Stimulated activated naive CD4-positive, alpha-beta T cell treated with Interleukin-2 at 50 U/mL for 16 hours (primary cell): ENCODE measurements around the gene CDC20B.

Source experiments
- DNase-seq: peaks from one replicate; lab custom pipeline; 2025; lab: John Stamatoyannopoulos, UW

CDC20B gene, protein sequence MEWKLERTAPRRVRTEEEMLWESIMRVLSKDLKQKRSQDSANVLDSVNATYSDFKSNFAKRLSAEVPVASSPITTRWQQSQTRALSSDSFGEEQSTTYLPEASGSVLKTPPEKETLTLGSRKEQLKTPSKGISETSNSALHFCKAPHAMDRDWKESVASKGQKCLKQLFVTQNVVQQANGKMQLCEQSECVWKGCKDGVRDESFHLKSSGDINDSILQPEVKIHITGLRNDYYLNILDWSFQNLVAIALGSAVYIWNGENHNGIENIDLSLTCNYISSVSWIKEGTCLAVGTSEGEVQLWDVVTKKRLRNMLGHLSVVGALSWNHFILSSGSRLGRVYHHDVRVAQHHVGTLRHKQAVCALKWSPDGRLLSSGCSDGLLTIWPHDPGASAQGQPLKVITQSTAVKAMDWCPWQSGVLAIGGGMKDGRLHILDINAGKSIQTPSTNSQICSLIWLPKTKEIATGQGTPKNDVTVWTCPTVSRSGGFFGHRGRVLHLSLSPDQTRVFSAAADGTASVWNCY

DNA sequence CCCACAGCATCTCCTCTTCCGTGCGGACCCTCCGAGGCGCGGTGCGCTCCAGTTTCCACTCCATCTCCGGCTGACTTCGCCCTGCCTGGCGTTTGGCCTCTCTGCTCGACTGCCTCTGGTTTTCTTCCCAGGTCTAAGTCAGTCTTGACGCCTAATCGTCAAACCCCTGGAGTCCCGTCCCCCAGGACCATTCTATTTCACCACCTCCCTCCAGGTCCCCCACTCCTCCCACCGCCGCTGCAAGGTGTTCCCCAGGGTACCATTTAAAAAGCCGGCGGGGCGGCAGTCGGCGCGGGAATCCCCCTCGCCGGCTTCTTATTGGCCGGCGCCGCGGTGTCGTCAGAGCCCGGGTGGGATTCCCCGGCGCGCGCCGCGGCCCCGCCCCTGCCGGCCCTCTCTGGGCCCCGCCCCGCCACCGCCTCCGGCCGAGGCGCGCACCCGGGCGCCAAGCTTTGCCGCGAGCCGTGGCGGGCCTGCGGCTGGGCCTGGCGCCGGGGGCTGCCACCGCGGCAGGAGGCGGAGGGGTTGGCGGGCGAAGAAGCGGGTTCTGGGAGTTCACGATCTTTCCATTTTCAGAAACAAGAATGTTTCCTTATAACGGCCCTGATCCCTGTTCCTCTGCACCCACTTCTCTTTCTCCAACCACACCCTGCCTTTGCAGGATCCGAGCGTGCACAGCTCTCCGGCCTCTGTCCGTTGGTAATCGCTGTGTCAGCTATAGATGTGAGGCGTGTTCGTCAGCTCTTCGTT is at the start of gene CDC20B:
Gene CDC20B, minus strand, starts transcription at position 241 of the 750 bp plus-strand sequence. Its CDS starts 177 bp downstream, at position 64.
- DNase-seq: peak; percentile 70

DNA sequence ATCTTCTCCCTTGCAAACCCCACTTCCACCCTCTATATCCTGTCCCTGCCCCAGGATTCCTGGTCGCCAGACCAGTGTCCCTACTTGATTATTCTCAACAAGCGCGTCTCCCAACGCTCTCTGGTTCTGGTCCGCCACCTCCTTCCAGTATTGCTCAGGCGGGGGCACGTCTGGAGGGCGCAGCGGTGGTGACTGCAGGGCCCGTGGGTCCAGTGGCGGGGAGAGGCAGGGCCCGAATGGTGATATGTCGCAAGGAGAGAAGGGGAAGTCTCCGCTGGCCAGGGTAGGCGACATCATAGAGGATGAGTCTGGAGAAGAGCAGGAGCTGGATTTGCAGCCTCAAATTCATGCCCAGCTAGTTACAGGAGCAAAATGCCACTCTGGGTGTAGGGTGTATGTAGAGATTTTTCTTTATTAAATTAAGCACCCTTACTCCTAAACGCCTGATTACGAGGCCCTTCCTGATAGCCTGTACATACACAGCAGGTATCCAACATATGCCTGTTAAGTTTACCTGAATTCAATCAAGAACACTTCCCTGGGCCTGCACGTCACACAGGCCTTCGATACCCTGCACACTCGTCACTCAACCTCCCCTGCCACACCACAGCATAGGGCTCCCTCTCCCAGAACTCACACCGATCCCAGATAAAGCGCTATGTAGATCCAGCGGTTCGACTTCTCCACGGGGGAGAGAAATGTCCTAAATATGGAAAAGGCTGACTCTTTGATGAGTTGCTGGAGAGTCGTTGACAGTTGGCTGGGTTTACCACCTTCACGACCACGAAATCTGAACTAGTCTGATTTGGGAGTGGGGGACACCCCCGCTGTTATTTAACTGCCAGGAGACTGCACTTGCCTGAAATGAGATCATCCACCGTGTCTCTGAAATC is 49.4 kb upstream of the CDC20B start:
- no peak for DNase-seq

DNA sequence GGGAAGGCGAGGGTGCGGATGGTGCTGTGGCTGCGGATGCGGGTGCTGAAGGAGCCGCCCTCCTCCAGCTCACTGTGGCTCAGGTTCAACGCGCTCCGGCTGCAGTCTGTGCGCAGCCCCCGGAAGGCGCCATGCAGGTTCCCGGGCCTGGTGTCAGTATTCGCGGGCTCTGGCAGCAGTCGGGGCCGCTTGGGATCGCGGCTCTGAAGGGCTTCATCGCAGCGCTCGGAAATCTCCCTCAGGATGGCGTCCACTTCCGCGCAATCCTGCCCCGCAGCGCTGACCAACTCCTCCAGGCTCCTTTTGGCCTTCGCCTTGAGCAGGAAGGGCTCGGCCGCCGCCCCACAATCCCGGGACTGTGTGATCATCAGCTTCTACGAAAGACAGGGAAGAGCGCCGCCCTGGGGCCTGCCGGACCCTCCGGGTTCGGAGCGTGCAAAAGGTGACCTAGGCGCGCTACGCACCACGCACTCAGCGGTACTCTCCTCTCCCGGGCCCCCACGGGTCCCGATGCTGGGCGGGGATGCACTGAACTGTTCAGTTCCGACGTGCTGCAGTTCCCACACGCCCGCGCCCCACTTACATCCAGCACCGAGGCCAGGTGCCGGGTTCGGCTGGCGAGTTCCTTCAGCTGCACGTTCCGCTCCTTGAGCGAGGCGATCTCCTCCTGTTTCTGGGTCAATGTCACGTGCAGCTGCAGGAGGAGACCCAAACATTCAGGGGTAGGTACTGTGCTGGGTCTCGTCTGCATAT is 47.6 kb upstream of the CDC20B start:
- DNase-seq: no peak

DNA sequence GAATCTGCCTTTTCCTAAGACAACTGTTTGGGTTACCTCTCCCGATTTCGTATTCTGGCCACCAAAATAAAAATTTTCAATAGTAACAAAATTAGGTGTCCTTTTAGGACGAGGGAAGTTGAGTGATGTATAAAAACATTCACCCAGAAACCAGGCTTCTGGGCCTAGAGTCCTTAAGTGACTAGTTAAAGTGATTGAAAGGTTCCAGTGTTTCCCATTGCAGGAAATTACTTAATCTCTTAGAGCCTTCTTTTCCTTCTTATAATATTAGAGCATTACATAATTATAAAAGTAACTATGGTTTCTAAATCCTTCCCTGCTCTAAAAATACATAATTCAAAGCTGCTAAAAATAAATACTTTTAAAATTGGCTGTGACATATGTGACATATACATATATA is 46.8 kb upstream of the CDC20B start:
- DNase-seq: no peak

DNA sequence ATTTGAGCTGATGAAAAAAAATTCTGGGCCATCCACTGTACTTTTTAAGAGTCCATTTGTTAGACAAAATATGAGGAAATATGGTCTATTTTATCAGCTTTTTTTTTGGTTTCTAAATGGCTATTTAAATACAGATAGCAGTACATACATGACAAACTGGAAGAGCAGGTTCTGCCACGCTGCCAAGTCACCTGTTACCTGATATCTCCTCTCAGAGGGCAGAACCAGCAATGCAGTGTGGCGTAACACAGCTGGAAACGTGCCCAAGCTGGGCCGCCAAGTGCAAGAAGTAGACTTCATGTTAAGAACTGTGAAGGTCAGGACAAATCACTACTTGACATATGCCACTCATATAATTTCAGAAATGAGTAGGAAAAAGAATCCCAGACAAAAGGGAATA is 46.0 kb upstream of the CDC20B start:
- DNase-seq: no peak

DNA sequence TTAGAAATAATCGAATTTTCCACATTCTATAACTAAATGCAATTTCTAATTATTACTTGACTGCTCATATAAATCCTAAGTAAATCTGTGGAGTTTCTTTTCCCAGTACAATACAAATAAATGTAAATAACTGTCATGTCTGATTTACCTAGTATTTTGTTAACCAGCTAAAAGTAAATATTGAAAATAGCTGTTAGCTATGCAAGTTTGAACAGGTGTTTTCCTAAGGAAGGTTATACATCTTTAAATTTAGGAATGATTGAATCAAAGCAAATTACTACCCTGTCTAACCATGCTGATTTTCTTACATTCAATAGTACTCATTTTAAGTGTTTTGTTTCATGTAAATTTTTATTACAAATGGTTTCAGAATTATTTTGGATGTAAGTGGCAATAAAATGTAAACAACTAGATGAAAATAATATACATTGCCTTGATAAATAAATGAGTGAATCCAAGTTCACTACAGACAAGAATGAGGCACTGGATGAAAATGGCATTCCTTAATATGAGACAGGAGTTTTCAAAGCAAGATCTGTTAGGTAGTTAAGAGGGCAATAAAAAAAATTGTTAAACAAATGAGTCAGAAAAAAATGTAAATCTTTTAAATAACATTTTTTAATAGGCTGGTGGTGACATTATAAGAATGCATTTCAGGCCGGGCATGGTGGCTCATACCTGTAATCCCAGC is 38.4 kb upstream of the CDC20B start:
- no peak for DNase-seq

DNA sequence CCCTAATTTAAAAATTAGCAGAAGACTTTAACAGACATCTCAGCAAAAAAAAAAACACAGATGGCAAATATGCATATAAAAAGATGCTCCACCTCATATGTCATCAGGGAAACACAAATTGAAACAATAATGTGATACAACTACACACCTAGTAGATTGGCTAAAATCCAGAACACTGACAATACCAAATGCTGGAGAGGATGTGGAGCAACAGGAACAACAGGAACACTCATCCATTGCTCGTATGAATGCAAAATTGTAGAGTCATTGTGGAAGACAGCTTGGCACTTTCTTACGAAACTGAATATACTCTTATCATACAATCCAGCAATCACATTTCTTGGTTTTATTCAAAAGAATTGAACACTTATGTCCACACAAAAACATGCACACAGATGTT is 32.0 kb upstream of the CDC20B start:
- no peak for DNase-seq

DNA sequence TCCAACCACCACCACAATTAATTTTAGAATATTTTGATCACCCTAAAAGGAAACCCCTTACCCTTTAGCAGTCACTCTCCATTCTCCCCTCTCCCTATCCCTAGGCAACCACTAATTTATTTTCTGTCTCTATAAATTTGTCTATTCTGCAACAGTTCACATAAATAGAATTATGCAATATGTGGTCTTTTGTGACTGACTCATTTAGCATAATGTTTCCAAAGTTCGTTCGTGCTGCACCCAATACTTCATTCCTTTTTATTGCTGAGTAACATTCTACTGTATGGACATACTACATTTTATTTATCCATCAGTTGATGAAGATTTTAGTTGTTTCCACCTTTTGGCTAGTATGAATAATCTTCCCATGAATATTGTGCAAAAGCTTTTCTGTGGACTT is 18.2 kb upstream of the CDC20B start:
- DNase-seq: no peak

DNA sequence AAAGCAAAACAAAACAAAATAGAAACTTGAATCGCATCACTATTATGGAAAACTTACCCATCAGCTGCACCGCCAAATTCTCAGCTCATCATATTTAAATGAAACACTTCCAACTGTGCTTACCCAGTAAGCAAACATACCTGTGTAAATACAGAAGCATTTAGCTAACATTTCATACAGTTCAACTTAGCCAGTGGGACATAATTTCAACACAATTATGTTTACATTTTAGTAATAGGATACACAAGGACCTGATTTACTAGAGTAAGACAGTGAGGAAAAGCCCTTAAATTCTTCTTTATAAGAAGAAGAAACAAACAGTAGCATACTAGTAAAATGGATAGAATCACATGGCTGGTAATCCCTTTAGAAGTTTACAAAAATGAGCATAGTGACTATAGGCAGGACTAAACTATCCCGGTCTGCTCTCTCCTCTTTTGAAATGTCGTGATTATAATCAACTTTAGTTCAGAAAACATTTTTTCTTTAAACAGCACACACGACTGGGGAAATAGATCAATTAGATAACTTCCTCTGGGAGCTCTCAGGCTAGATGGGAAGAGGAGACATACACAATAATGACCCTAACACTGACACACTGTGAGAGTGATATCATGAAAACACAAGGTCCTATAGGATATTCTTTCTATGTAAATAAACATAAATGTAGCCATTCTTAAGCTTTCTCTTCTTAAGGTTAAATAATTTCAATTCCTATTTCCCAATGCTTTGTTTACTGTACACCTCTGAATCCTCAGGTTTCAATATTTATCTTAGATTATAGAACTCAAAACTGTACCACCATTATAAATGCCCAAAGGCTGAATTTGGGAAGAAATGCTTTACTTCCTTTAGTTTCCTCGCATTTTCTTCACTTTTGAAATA is 15.9 kb upstream of the CDC20B start:
- DNase-seq: no peak

DNA sequence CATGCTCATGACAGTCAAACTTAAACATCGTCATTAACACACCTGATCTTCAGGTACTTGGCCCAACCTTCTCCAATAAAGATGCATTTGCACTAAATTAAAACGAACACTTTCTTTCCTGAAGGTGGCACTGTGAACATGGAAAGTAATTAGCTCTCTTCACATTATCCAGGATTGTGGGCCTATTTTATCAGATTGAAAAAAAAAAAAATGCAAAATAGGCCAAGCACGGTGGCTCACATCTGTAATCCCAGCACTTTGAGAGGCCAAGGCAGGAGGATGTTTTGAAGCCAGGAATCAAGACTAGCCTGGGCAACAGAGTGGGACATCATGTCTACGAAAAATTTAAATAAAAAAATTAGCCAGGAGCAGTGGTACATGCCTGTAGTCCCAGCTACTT is 14.4 kb upstream of the CDC20B start:
- no peak for DNase-seq

DNA sequence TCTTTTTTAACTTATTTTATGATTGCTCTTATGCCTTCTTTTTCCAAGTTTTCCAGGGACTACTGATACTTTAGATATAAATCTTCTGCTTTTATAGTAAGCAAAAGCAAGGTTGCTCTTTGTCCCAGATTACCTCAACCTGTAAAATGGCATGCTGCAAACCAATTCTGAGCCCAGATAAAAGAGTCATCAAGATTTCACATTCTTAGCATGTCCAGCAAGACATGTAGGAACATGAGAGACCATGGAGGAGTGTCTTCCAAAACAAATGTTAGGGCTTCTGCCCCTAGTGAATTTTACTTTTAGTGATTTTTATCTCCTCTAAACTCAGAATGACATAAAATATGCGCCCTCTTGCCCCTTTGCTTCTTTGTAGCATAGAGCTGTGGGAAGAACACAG is 7.0 kb upstream of the CDC20B start:
- DNase-seq: no peak

DNA sequence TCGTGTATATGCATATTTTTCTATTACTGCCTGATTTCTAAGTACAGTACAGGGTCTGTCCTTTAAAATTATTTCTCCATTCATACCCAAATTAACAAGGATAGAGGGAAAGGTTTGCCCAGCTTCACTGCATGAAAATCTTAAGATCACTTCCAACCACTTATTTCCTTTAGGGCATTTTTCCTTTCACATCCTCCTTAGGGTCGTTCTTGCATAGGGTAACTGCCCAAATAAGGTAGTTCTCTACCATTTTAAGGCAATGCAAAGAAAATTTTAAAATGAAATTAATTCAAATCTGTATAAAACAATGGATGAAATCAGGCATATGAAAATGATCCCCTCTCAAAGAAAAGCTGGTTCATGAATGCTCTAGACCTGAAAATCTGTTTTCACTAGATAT is 4.1 kb upstream of the CDC20B start:
- DNase-seq: no peak

DNA sequence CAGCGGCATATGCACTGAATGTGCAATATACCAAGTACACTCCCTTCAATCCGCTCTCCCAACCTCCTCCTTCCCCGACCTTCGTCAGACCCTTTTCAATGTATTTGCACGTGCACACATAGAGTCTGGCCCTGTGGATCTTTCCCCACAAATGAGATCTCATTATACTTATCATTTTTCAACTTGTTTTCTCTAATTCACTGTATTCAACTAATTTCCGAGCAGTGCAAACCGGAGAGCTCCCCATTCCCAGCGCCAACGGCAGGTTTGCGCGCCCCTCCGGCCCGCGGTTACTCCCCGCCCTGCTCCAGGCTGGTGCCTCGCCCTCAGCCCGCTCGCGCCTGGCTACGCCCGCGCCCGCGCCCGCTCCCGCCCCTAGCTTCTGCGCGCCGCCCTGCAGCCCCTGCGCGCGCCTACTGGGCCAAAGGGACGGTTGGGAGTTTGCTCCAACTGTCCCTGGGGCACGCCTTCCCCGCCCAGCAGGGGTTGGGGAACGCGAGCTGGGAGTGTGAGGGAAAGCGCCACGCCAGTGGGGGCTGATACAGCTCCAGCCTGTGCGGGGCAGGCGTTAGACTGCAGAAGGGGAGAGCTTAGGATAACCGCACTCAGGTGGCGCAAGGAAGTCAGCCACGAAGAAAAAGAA is 3.3 kb upstream of the CDC20B start:
- DNase-seq: no peak

DNA sequence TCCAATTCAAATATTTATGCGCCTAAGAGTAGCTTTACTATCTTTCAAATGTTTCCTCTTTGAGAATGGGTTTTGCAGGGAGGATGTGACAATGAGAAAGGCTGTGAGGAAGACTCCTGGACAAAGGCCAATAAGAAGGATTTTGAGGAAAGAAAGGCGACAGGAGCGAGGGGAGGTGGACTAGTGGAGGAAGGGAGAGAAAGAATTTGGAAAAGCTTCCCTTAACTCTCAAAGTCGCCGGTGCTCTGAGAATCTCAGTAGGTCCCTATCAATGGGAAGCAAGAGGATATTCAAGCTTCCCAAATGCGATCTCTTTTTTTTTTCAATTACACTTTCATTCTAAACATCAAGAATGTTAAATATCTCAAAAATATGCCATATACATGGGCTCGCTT is 2.8 kb upstream of the CDC20B start:
- no peak for DNase-seq

DNA sequence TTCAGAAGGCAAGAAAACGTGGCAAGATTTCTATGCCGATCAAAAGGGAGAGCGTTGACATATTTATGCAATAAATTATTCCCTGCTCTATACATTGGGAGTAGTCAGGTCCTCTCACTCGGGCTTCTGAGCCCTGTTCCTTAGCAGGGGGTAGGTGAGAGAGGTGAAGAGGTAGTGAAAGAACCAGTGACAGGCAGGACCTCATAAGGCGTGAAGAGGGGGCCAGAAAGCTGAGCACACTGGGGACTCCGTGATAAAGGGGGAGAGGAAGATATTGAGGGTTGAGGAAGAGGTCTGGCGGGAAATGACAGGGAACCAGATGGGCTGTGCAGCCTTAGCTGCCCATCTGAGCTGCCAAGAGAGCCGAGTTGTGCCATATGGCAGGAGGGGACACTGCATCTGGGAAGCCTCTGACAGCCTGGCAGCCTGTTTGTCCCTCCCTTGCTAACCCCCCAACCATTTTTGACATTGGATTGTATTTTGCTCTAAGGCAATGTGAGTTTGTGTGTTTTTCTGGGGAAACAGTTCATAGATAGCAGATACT is 782 bp upstream of the CDC20B start:
- DNase-seq: no peak

DNA sequence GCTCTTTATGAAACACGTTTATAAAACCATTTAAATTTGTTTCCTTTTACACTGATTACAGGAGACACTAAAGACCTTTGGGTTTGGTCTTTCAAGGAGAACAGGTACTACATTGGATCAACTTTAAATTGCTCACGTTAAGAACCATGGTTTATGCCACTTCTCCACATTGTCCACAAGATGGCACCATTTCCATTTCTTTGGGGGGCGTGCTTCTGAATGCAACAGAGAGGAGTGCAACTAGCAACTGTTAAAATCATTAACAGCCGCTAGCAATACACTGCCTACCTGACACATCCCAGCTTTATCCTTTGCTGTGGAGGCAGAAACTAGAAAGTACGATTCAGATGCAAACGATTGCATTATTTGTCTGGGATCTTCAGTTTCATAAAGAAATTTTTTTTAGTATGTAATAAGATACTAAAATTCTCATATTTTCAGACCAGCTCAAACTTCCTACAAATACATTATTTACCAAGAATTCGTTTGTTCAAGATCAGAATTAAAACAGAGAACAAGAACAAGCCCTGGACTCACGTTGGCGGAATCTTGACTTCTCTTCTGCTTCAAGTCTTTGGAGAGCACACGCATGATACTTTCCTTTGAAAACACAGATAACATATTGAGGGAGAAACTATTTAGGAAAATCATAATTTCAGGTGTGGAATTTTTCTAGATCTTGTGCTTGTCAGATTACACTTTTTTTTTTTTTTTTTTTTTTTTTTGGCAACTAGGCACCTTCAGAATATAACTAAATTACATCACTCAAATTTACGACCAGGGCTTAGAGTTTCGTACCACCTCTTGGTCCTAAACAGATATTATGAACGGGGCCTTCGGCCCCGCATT is 702 bp downstream of the CDC20B start:
- peak; percentile 38 for DNase-seq

DNA sequence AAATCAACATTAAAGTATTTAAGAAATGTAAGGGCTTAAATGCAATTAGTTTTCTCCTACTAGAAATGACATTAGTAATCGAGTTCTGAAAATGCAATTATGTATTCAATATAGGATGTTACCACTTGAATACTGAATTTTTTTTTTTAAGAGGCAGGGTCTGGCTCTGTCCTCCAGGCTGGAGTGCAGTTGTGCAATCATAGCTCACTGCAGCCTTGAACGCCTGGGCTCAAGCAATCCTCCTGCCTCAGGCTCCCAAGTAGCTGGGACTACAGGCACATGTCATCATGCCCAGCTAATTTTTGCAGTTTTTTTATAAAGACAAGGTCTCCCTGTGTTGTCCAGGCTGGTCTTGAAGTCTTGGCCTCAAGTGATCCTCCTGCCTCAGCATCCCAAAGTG is 1.5 kb downstream of the CDC20B start:
- DNase-seq: no peak

DNA sequence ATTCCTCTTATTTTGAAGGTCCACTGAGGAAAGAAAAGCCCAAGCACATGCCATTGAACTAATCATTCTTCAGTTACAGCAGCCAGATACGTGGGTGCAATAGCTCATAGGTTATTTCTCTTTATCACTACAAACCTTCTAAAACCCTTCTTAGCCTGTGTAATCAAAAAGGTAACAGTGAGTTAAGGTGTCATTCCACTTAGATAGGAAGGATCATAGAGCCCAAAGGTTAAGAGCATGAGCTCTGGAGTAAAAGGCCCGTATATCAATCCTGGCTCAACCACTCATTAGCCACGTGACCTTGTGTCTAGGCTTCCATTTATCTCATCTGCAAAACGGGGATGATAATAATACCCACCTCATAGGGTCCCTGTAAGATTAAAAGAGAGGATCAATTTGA is 10.3 kb downstream of the CDC20B start:
- no peak for DNase-seq
